ENCODE results near the gene DOCK1. TPM values are rescaled to one million over a fixed set of nuclear protein-coding genes. Genes with fewer than 3 reads are reported as not detected.

The DOCK1 gene
- polyA plus RNA-seq, 1 donor from 2014 or later: 2.7 TPM

DNA sequence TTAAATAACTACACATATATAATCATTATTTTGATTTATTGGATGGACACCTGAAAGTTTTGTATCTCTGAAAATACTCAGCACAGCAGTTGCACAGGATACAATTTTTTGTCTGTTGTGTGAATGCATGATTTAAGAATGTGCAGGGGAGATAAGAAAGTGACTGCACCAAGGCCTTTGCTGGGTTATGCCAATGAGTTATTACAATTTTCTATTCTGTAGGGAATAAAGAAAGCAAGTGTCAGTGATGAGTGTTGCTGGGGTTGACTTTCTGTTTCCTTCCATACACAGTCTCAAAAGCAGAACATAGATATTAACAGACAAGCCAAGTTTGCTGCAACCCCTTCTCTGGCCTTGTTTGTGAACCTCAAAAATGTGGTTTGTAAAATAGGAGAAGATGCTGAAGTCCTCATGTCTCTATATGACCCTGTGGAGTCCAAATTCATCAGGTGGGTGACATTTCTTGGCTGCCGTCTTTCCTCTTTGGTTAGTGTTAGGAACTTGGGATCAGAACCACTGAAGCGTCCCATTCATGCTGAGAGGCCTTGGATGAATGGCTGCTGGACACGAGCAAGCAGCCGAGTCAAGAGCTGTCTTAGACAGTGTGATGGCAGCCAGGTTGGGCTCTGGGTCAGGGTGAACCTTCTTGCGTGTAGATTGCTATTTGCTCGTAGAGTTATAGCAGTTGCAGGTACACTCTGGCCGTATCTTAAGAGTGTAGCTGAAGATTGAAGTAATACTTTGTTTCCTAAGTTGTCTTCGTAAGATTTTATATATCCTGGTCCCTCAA, 92.8 kb downstream of the DOCK1 start:
- H3K27ac ChIP-seq (ENCODE audit: low read length): no peak overlapping the region
- no peaks in the 10 kb centered on the region for H3K9me3 ChIP-seq (ENCODE audit: low read length)
- no peaks in the 10 kb centered on the region for H3K9me2 ChIP-seq (ENCODE audit: insufficient read depth, low read length)
- H4K20me1 ChIP-seq (ENCODE audit: insufficient read depth): no peaks in the 10 kb centered on the region
- no peaks in the 10 kb centered on the region for H3K36me3 ChIP-seq (ENCODE audit: insufficient read depth, low read length)
- H3K4me2 ChIP-seq (ENCODE audit: low read length): no peak overlapping the region
- no peak overlapping the region for H2AFZ ChIP-seq (ENCODE audit: low read depth, low read length)
- no peaks in the 10 kb centered on the region for H3F3A ChIP-seq (ENCODE audit: insufficient read depth, low read length, poor library complexity, severe bottlenecking)
- H3K27me3 ChIP-seq (ENCODE audit: insufficient read depth, low read depth, low read length): no peaks in the 10 kb centered on the region
- no peak for TF ChIP-seq POLR2AphosphoS5 (IDR thresholded peaks at IDR 0.05)
- no peaks in the 10 kb centered on the region for H3K79me2 ChIP-seq (replicated peaks; ENCODE audit: insufficient read depth, low read length)
- H3K4me3 ChIP-seq (ENCODE audit: low read length): no peak overlapping the region
- no peak overlapping the region for H3K9ac ChIP-seq (ENCODE audit: low read length)

DNA sequence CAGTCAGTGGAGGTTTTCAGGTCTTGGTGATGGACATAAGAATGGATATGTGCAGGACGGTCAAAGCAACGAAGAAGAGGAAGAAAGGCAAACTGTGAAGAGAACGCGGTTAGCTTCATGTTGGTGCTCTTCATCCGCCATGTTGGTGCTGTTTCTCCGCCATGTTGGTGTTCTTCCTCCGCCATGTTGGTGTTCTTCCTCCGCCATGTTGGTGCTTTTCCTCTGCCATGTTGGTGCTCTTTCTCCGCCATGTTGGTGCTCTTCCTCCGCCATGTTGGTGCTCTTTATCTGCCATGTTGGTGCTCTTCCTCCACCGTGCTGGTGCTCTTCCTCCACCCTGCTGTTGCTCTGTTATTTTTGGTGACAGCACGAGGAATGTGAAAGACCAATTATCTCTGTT, 95.4 kb downstream of the DOCK1 start:
- Histone ChIP-seq H4K20me1 (ENCODE audit: insufficient read depth) (no peaks in the 10 kb centered on the region), H3K9me2 (ENCODE audit: insufficient read depth, low read length) (no peaks in the 10 kb centered on the region), H3K4me2 (ENCODE audit: low read length) (no peak overlapping the region), H2AFZ (ENCODE audit: low read depth, low read length) (no peak overlapping the region), H3F3A (ENCODE audit: insufficient read depth, low read length, poor library complexity, severe bottlenecking) (no peaks in the 10 kb centered on the region), H3K4me3 (ENCODE audit: low read length) (no peak overlapping the region), H3K27me3 (ENCODE audit: insufficient read depth, low read depth, low read length) (no peaks in the 10 kb centered on the region), H3K9me3 (ENCODE audit: low read length) (no peaks in the 10 kb centered on the region), H3K9ac (ENCODE audit: low read length) (no peak overlapping the region), H3K36me3 (ENCODE audit: insufficient read depth, low read length) (no peaks in the 10 kb centered on the region), H3K27ac (ENCODE audit: low read length) (no peak overlapping the region), H3K79me2 (replicated peaks; ENCODE audit: insufficient read depth, low read length) (no peaks in the 10 kb centered on the region)
- TF ChIP-seq EZH2 (IDR thresholded peaks at IDR 0.05; ENCODE audit: borderline replicate concordance, insufficient read depth, low read length, poor library complexity, severe bottlenecking): no peak
- no peak for TF ChIP-seq RAD21 (conservative IDR thresholded peaks at IDR 0.05)
- no peak for TF ChIP-seq REST (IDR thresholded peaks at IDR 0.05; ENCODE audit: borderline replicate concordance)
- TF ChIP-seq SMC3 (conservative IDR thresholded peaks at IDR 0.05; ENCODE audit: poor library complexity): no peak
- no peak for TF ChIP-seq POLR2AphosphoS5 (IDR thresholded peaks at IDR 0.05)
- TF ChIP-seq EP300 (conservative IDR thresholded peaks at IDR 0.05; ENCODE audit: poor library complexity, severe bottlenecking): no peak
- TF ChIP-seq, protein P1, sequence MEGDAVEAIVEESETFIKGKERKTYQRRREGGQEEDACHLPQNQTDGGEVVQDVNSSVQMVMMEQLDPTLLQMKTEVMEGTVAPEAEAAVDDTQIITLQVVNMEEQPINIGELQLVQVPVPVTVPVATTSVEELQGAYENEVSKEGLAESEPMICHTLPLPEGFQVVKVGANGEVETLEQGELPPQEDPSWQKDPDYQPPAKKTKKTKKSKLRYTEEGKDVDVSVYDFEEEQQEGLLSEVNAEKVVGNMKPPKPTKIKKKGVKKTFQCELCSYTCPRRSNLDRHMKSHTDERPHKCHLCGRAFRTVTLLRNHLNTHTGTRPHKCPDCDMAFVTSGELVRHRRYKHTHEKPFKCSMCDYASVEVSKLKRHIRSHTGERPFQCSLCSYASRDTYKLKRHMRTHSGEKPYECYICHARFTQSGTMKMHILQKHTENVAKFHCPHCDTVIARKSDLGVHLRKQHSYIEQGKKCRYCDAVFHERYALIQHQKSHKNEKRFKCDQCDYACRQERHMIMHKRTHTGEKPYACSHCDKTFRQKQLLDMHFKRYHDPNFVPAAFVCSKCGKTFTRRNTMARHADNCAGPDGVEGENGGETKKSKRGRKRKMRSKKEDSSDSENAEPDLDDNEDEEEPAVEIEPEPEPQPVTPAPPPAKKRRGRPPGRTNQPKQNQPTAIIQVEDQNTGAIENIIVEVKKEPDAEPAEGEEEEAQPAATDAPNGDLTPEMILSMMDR (IDR thresholded peaks at IDR 0.05; ENCODE audit: poor library complexity, severe bottlenecking): no peak
- TF ChIP-seq MXI1 (conservative IDR thresholded peaks at IDR 0.05; ENCODE audit: poor library complexity, severe bottlenecking): no peak
- no peak for TF ChIP-seq TAF1 (IDR thresholded peaks at IDR 0.05; ENCODE audit: low read depth)

All from neural cell (in vitro differentiated cells).